Measurements from ENCODE around the gene CALD1. TPM values are rescaled to one million over a fixed set of nuclear protein-coding genes. Genes with fewer than 3 reads are reported as not detected.

The CALD1 gene
- total RNA-seq, 2 donors from 2014 or later: 307 to 314 TPM

GRCh38 chr7:134931487-134931886 lies 152.1 kb downstream of the CALD1 start:
- 78% methylated on average over 1 of the region's 1 CpG for WGBS
- Histone ChIP-seq H3K27ac (peak overlapping the region in 1 of 2 donors; percentile 29), H3K36me3 (no peaks in the 10 kb centered on the region), H3K27me3 (replicated peaks; ENCODE audit: insufficient read depth) (no peaks in the 10 kb centered on the region), H3K9me3 (no peaks in the 10 kb centered on the region), H3K4me3 (no peak overlapping the region), H3K4me1 (replicated peaks) (no peaks in the 10 kb centered on the region)
- intact Hi-C loops (cut with DNase I): loop anchor here (5.0 kb wide), 1 partner anchor 149 kb away; no protein-coding TSS in a partner anchor
- no peak for TF ChIP-seq POLR2A (IDR thresholded peaks at IDR 0.05)
- no peak for DNase-seq (ENCODE audit: low spot score)

- Histone ChIP-seq H3K27me3 (replicated peaks; ENCODE audit: insufficient read depth) (no peaks in the 10 kb centered on the region), H3K4me1 (replicated peaks) (no peaks in the 10 kb centered on the region), H3K4me3 (no peak overlapping the region), H3K27ac (peak overlapping the region in 1 of 2 donors; percentile 29), H3K36me3 (no peaks in the 10 kb centered on the region), H3K9me3 (no peaks in the 10 kb centered on the region)
- WGBS: 72% methylated on average over 17 of the region's 17 CpGs
- TF ChIP-seq CTCF (IDR thresholded peaks at IDR 0.05): no peak
- peak; percentile 24 for TF ChIP-seq POLR2AphosphoS5 (IDR thresholded peaks at IDR 0.05)
- no peak for TF ChIP-seq POLR2A (IDR thresholded peaks at IDR 0.05)
- intact Hi-C loops (cut with DNase I): loop anchor here (5.0 kb wide), 1 partner anchor 151 kb away; no protein-coding TSS in a partner anchor
- no peak for DNase-seq (ENCODE audit: low spot score)
These were observed 153.4 kb downstream of the CALD1 start for GRCh38 chr7:134932707-134933370.

- Histone ChIP-seq H3K4me3 (no peak overlapping the region), H3K36me3 (no peaks in the 10 kb centered on the region), H3K9me3 (no peaks in the 10 kb centered on the region), H3K4me1 (replicated peaks) (no peaks in the 10 kb centered on the region), H3K27ac (peak overlapping the region in 1 of 2 donors; percentile 6), H3K27me3 (replicated peaks; ENCODE audit: insufficient read depth) (no peaks in the 10 kb centered on the region)
- no peak for DNase-seq (ENCODE audit: low spot score)
- WGBS: 78% methylated on average over 3 of the region's 3 CpGs
- TF ChIP-seq POLR2A (IDR thresholded peaks at IDR 0.05) (no peak), CTCF (IDR thresholded peaks at IDR 0.05) (no peak), POLR2AphosphoS5 (IDR thresholded peaks at IDR 0.05) (no peak)
- intact Hi-C loops (cut with DNase I): loop anchor here (5.0 kb wide), 1 partner anchor 151 kb away; no protein-coding TSS in a partner anchor
These were observed 154.1 kb downstream of the CALD1 start for GRCh38 chr7:134933460-134934068.

GRCh38 chr7:134935701-134936100 lies 156.3 kb downstream of the CALD1 start:
- Histone ChIP-seq H3K4me1 (replicated peaks) (no peaks in the 10 kb centered on the region), H3K27ac (no peak overlapping the region), H3K4me3 (no peak overlapping the region), H3K36me3 (no peaks in the 10 kb centered on the region), H3K9me3 (no peaks in the 10 kb centered on the region), H3K27me3 (replicated peaks; ENCODE audit: insufficient read depth) (no peaks in the 10 kb centered on the region)
- WGBS: 80% methylated on average over 2 of the region's 2 CpGs
- no peak for DNase-seq (ENCODE audit: low spot score)
- no peak for TF ChIP-seq CTCF (IDR thresholded peaks at IDR 0.05)
- no peak for TF ChIP-seq POLR2A (IDR thresholded peaks at IDR 0.05)
- no peak for TF ChIP-seq POLR2AphosphoS5 (IDR thresholded peaks at IDR 0.05)
- intact Hi-C loops (cut with DNase I): no loop called here

- H3K4me3 ChIP-seq: no peak overlapping the region
- no peaks in the 10 kb centered on the region for H3K4me1 ChIP-seq (replicated peaks)
- H3K36me3 ChIP-seq: no peaks in the 10 kb centered on the region
- no peaks in the 10 kb centered on the region for H3K9me3 ChIP-seq
- H3K27me3 ChIP-seq (replicated peaks; ENCODE audit: insufficient read depth): no peaks in the 10 kb centered on the region
- H3K27ac ChIP-seq: no peak overlapping the region
- TF ChIP-seq POLR2A (IDR thresholded peaks at IDR 0.05) (no peak), POLR2AphosphoS5 (IDR thresholded peaks at IDR 0.05) (no peak), CTCF (IDR thresholded peaks at IDR 0.05) (no peak)
- DNase-seq (ENCODE audit: low spot score): no peak
- intact Hi-C loops (cut with DNase I): no loop called here
- 46% methylated on average over 3 of the region's 3 CpGs for WGBS
These were observed 157.6 kb downstream of the CALD1 start for GRCh38 chr7:134936893-134937510.

All from prostate gland (tissue), 2 donors.